Activated effector memory CD4-positive, alpha-beta T cell treated with Interleukin-2 at 50 U/mL for 16 hours (primary cell): ENCODE results near the gene DNAJC16.

Experiments used
- DNase-seq: peaks from one replicate; pipeline ENCODE4 v3.0.0-alpha.2; 2020

Gene DNAJC16

DNA sequence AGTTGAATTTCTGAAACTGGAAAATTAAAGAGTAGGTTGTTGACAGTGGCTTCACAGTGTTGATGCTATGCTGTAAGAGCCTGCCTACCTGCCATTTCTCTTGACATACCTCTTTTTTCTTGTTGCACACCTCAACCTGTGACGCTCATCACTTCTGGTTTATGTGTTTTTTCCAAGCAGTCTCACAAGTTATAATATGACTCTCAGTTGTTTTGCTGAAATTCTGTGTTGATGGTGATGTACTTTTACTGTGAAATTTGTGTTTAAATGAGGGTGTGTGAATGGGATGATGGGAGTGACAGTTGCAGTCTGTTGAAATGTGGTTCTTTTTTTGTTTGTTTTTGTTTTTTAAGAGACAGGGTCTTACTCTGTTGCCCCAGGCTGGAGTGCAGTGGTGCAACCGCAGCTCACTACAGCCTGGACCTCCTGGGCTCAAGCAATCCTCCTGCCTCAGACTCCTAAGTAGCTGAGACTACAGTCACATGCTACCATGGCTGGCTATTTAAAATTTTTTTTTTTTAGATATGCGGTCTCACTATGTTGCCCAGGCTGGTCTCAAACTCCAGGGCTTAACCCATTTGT, 97.6 kb downstream of the DNAJC16 start:
- no peak for DNase-seq

- no peak for DNase-seq
These were observed 98.6 kb downstream of the DNAJC16 start for GRCh38 chr1:15625056-15625917.
